Mesodermal cell (in vitro differentiated cells): ENCODE results near the gene ARFGAP1.

Source experiments
- H3K27ac ChIP-seq: 2 replicates; pipeline ENCODE4 v1.7.0; 2013; ENCODE audit warnings: mild to moderate bottlenecking, low read depth, low read length, moderate library complexity; ENCODE audit not compliant: severe bottlenecking
- H3K36me3 ChIP-seq: 2 replicates; pipeline ENCODE4 v1.7.1; 2013; ENCODE audit warnings: mild to moderate bottlenecking, low read length, moderate library complexity; ENCODE audit not compliant: control insufficient read depth, insufficient read depth
- H3K4me1 ChIP-seq: one replicate; pipeline ENCODE4 v1.7.1; 2013; ENCODE audit warnings: mild to moderate bottlenecking, low read length; ENCODE audit not compliant: insufficient read depth, control insufficient read depth, poor library complexity, severe bottlenecking
- H3K4me3 ChIP-seq: 2 replicates; pipeline ENCODE4 v1.7.0; 2013; ENCODE audit warnings: low read length, control low read depth, mild to moderate bottlenecking; ENCODE audit not compliant: insufficient read depth, poor library complexity, severe bottlenecking; ENCODE audit errors: extremely low read depth
- H3K9me3 ChIP-seq: 2 replicates; pipeline ENCODE4 v1.7.1; 2013; ENCODE audit warnings: mild to moderate bottlenecking, low read length, moderate library complexity; ENCODE audit not compliant: control insufficient read depth
- WGBS, 2 experiments: methylation state at CpG; one replicate each; pipeline ENCODE4 v1.1.5; 2013; ENCODE audit warnings: missing lambda C conversion rate in 2 of 2; ENCODE audit not compliant: insufficient coverage in 2 of 2; 5-methylcytosine and 5-hydroxymethylcytosine counted together

Gene ARFGAP1

GRCh38 chr20:63287697-63288580 lies 15.3 kb downstream of the ARFGAP1 start:
- Histone ChIP-seq H3K4me1 (no peaks in the 10 kb centered on the region), H3K36me3 (peaks cover 56% of the 10 kb centered on the region), H3K27ac (no peak overlapping the region), H3K9me3 (no peaks in the 10 kb centered on the region), H3K4me3 (no peak overlapping the region)
- 96% methylated on average over 45 to 49 of the region's 55 CpGs for WGBS, 2 experiments

GRCh38 chr20:63288581-63289251 lies 16.1 kb downstream of the ARFGAP1 start:
- H3K9me3 ChIP-seq = no peaks in the 10 kb centered on the region
- no peak overlapping the region for H3K27ac ChIP-seq
- 95 to 96% methylated on average over 18 to 27 of the region's 28 CpGs for WGBS, 2 experiments
- H3K36me3 ChIP-seq = peaks cover 48% of the 10 kb centered on the region
- H3K4me1 ChIP-seq = no peaks in the 10 kb centered on the region
- no peak overlapping the region for H3K4me3 ChIP-seq

DNA sequence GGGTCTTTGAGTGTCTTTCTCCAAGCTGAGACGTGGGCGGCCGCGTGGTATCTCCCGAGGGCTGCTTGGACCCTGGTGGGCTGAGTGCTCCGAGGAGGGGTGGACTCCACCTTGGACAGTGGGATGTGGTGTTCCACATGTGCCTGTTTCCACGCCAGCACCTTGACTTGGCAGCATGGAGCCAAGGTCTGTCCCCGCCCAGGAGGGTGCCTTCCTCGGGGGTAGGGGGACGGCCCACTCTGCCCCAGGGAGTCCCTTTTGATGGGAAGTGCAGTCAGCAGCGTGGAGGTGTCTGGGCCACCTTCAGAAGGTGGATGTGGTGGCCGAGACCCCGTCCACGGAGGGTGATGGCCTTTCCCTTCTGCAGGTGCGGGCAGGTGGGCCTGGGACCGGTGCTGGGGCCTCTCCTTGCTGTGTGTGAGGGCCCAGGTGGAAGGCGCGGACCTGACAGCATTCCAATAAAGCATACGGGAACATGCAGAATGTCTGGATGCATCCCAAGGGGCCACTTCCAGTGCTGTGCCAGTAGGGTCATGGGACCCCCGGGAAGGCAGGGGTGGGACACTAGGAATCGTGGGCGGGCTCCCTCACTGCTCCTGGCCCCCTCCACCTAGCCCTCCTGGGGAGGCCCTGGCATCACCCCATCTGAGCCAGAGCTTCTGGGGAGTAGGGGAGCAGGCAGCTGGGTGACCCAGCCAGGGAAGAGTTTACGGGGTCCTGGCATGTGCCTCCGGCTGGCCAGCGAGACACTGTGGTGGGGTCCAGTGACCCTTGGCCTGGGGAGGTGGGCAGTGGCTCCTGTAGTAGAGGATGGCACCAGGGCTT lies 16.9 kb downstream of the ARFGAP1 start:
- Histone ChIP-seq H3K4me3 (no peak overlapping the region), H3K9me3 (no peaks in the 10 kb centered on the region), H3K27ac (no peak overlapping the region), H3K4me1 (no peaks in the 10 kb centered on the region), H3K36me3 (peaks cover 40% of the 10 kb centered on the region)
- WGBS, 2 experiments = 95 to 96% methylated on average over 23 to 25 of the region's 25 CpGs

DNA sequence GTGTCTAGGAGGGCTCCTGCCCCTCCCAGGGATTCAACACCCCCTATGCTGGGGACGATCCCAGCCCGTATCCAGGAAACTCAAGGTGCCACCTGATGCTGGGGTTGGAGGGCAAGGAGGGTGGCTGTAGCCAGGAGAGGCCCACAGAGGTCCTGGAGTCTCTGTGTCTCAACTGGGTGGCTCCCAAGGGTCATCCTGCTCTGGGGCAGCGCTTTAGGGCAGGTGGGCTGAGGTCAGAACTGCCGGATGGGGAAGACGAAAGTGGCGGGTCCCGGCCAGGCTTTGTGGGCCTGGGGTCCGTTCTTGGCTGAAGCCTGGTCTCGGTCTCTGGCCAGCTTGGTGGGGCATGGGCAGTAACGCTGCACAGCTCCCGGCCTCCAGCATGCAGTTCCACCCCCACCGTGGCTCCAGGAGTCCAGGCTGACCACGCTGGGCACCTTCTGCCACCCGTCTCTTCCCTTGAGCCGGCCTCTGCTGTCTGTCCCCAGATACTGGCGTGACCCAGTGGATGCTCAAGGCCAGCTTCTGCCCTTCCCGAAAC lies 17.6 kb downstream of the ARFGAP1 start:
- Histone ChIP-seq H3K27ac (peak overlapping the region; percentile 29), H3K4me1 (no peaks in the 10 kb centered on the region), H3K9me3 (no peaks in the 10 kb centered on the region), H3K36me3 (peaks cover 34% of the 10 kb centered on the region), H3K4me3 (no peak overlapping the region)
- WGBS, 2 experiments = 90 to 95% methylated on average over 14 to 16 of the region's 17 CpGs

GRCh38 chr20:63290677-63291472 lies 18.3 kb downstream of the ARFGAP1 start:
- WGBS, 2 experiments = 54 to 56% methylated on average over 24 to 25 of the region's 26 CpGs
- H3K36me3 ChIP-seq = peaks cover 28% of the 10 kb centered on the region

DNA sequence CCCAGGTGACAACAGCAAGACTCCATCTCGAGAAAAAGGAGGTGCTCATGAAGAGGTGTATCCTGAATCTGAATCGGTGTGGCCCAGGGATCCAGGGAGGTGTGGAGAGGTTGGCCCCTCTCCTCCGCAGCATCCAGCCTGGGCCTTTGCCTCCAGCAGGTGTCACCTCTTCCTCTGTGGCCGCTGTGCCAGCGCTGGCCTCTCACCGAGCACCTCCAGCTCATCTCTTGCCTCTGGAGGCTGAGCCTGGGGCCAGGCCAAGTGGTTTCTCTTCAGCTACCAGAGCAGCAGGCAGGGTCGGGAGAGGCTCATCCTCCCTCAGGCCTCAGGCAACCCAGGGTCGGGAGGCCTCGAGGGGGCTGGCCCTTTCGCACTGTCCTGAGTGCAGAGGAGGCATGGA lies 19.2 kb downstream of the ARFGAP1 start:
- Histone ChIP-seq H3K27ac (no peak overlapping the region), H3K4me3 (no peak overlapping the region), H3K36me3 (peaks cover 22% of the 10 kb centered on the region), H3K4me1 (no peaks in the 10 kb centered on the region), H3K9me3 (no peaks in the 10 kb centered on the region)
- 85 to 88% methylated on average over 9 to 10 of the region's 10 CpGs for WGBS, 2 experiments

More at GRCh38 chr20:63290677-63291472, 18.3 kb downstream of the ARFGAP1 start:
- H3K27ac ChIP-seq = peak overlapping the region; percentile 29
- no peak overlapping the region for H3K4me3 ChIP-seq
- H3K4me1 ChIP-seq = no peaks in the 10 kb centered on the region
- H3K9me3 ChIP-seq = no peaks in the 10 kb centered on the region

DNA sequence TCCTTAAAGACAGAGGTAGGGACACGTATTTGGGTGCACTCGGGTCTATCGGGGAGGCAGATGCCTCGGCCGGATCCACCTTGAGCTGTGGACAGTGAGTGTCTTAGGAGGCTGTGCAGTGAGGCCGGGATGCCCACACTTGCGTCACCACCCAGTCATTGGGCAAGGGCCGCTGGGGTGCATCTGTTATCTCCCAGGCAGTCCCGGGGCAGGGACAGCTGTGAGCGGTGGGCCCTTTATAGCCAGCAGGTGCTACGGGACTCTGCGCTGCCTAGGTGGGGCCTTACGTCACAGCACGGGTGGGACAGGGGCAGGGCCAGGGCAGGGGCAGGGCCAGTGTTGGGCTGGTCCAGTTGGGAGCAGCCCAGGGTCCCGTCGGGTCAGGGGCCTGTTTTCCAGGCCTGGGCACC lies 19.7 kb downstream of the ARFGAP1 start:
- Histone ChIP-seq H3K4me3 (no peak overlapping the region), H3K9me3 (no peaks in the 10 kb centered on the region), H3K36me3 (peaks cover 20% of the 10 kb centered on the region), H3K27ac (no peak overlapping the region), H3K4me1 (no peaks in the 10 kb centered on the region)
- WGBS, 2 experiments = 92 to 93% methylated on average over 13 to 14 of the region's 16 CpGs

GRCh38 chr20:63292904-63293303 lies 20.3 kb downstream of the ARFGAP1 start, which contains the start of gene COL20A1:
COL20A1 (plus strand) TSS chr20:63293186; CDS start chr20:63295108, 1,922 bp downstream.
- no peak within 1 kb of the TSS for H3K4me3 ChIP-seq
- H3K36me3 ChIP-seq = peaks cover 13% of the 10 kb centered on the region
- no peaks in the 10 kb centered on the region for H3K4me1 ChIP-seq
- no peak within 1 kb of the TSS for H3K27ac ChIP-seq
- H3K9me3 ChIP-seq = no peaks in the 10 kb centered on the region
- 75 to 76% methylated on average over 4 to 7 of the region's 7 CpGs for WGBS, 2 experiments

GRCh38 chr20:63293456-63293855 lies 20.8 kb downstream of the ARFGAP1 start:
- H3K4me1 ChIP-seq = no peaks in the 10 kb centered on the region
- peaks cover 8% of the 10 kb centered on the region for H3K36me3 ChIP-seq
- H3K4me3 ChIP-seq = no peak overlapping the region
- H3K27ac ChIP-seq = no peak overlapping the region
- 85 to 88% methylated on average over 4 to 5 of the region's 11 CpGs for WGBS, 2 experiments
- no peaks in the 10 kb centered on the region for H3K9me3 ChIP-seq
